SK-N-SH (cell line): ENCODE data around the gene DUSP16. TPM values are rescaled to one million over a fixed set of nuclear protein-coding genes. Genes with fewer than 3 reads are reported as not detected.

Experiments
- CTCF ChIA-PET: fragments of 300-600, 350-600 bp; formaldehyde crosslinking; extraction: SDS; loops from one replicate; lab custom pipeline; 2021; lab: Yijun Ruan, JAX
- POLR2A ChIA-PET: fragments of 350-600 bp; sonication (Branson Sonifier 250); formaldehyde crosslinking; extraction: SDS; loops from one replicate; lab custom pipeline; 2020; ENCODE audit warnings: antibody characterized with exemption, inconsistent platforms; lab: Yijun Ruan, JAX
- DNase-seq: peaks from one replicate; pipeline ENCODE4 v3.0.0; 2012
- H2AFZ ChIP-seq: fragments of 200-600 bp; sonication (generic); 2 replicates; pipeline ENCODE4 v1.8.1; 2016; ENCODE audit warnings: antibody characterized with exemption, mild to moderate bottlenecking, low read depth
- H3F3A ChIP-seq: fragments of 200-600 bp; sonication (generic); replicated peaks from 2 replicates; pipeline ENCODE3; 2016; ENCODE audit warnings: antibody characterized with exemption, mild to moderate bottlenecking; ENCODE audit not compliant: insufficient read depth
- H3K27ac ChIP-seq, 2 experiments: fragments of 200-500 bp in 1 of 2; fragments of 200-600 bp in 1 of 2; sonication (Bioruptor generic) in 1 of 2; sonication (generic), shearing (Covaris generic) in 1 of 2; 2 replicates each; pipeline versions ENCODE4 v1.5.1 to v1.6.1; 2014 to 2016; ENCODE audit warnings: low read depth in 2 of 2, inconsistent platforms in 1 of 2, low read length in 1 of 2, mild to moderate bottlenecking in 1 of 2, mixed read lengths in 1 of 2
- H3K27me3 ChIP-seq: fragments of 200-600 bp; sonication (generic), shearing (Covaris generic); 2 replicates; pipeline ENCODE4 v1.6.1; 2016; ENCODE audit warnings: mixed run types; ENCODE audit not compliant: insufficient read depth
- H3K36me3 ChIP-seq, 2 experiments: fragments of 200-500 bp in 1 of 2; fragments of 200-600 bp in 1 of 2; sonication (Bioruptor generic) in 1 of 2; sonication (generic) in 1 of 2; replicated peaks in 1 of 2; 2 replicates each; pipeline versions ENCODE3 to v1.5.1; 2014 to 2016; ENCODE audit warnings: low read length in 1 of 2, mild to moderate bottlenecking in 1 of 2; ENCODE audit not compliant: insufficient read depth in 2 of 2, control insufficient read depth in 1 of 2
- H3K4me1 ChIP-seq, 2 experiments: fragments of 200-500 bp in 1 of 2; fragments of 200-600 bp in 1 of 2; sonication (Bioruptor generic) in 1 of 2; sonication (generic), shearing (Covaris generic) in 1 of 2; 2 replicates each; pipeline versions ENCODE4 v1.5.1 to v1.6.1; 2014 to 2016; ENCODE audit warnings: low read depth in 1 of 2, low read length in 1 of 2, mixed run types in 1 of 2; ENCODE audit not compliant: insufficient read depth in 2 of 2, control insufficient read depth in 1 of 2
- H3K4me2 ChIP-seq: fragments of 200-600 bp; sonication (generic), shearing (Covaris generic); 2 replicates; pipeline ENCODE4 v1.6.1; 2017; ENCODE audit warnings: mixed run types
- H3K4me3 ChIP-seq, 2 experiments: fragments of 200-500 bp in 1 of 2; fragments of 200-600 bp in 1 of 2; sonication (Bioruptor generic) in 1 of 2; sonication (generic), shearing (Covaris generic) in 1 of 2; 2 replicates each; pipeline versions ENCODE4 v1.5.1 to v1.8.1; 2014 to 2016; ENCODE audit warnings: low read depth in 2 of 2, inconsistent platforms in 1 of 2, low read length in 1 of 2, mild to moderate bottlenecking in 1 of 2, mixed read lengths in 1 of 2, moderate library complexity in 1 of 2
- H3K79me2 ChIP-seq: fragments of 200-600 bp; sonication (generic); 2 replicates; pipeline ENCODE4 v1.8.1; 2017; ENCODE audit warnings: mild to moderate bottlenecking; ENCODE audit not compliant: insufficient read depth
- H3K9ac ChIP-seq: fragments of 200-600 bp; sonication (generic); 2 replicates; pipeline ENCODE4 v1.6.1; 2017; ENCODE audit warnings: mixed run types
- H3K9me2 ChIP-seq: fragments of 200-600 bp; sonication (generic); 2 replicates; pipeline ENCODE4 v1.6.1; 2017; ENCODE audit warnings: mixed run types
- H3K9me3 ChIP-seq: fragments of 200-600 bp; sonication (generic); 2 replicates; pipeline ENCODE4 v1.6.1; 2017; ENCODE audit warnings: mixed run types, mild to moderate bottlenecking, moderate library complexity
- H4K20me1 ChIP-seq: fragments of 200-600 bp; sonication (generic); 2 replicates; pipeline ENCODE4 v1.6.1; 2017; ENCODE audit warnings: mild to moderate bottlenecking, mixed run types; ENCODE audit not compliant: insufficient read depth
- CHD2 ChIP-seq: fragments of 150-350 bp; IDR thresholded peaks from 2 replicates; pipeline ENCODE4 v1.6.1; 2018; ENCODE audit warnings: low read length; ENCODE audit not compliant: partially characterized antibody
- CTCF ChIP-seq: fragments of 200-600 bp; sonication (generic); IDR thresholded peaks from 2 replicates; pipeline ENCODE4 v1.6.1; 2017; ENCODE audit warnings: antibody characterized with exemption, mild to moderate bottlenecking, moderate library complexity
- EP300 ChIP-seq, 2 experiments: IDR thresholded peaks; 2 replicates each; pipeline versions ENCODE4 v1.4.0 to v1.6.1; 2012; ENCODE audit warnings: borderline replicate concordance in 1 of 2, low read depth in 1 of 2, low read length in 1 of 2
- FOSL2 ChIP-seq: IDR thresholded peaks from 2 replicates; pipeline ENCODE4 v1.4.0; 2012; ENCODE audit warnings: low read depth, mild to moderate bottlenecking, moderate library complexity, borderline replicate concordance
- GABPA ChIP-seq: IDR thresholded peaks from 2 replicates; pipeline ENCODE4 v1.4.0; 2012; ENCODE audit warnings: low read depth, mild to moderate bottlenecking
- JUND ChIP-seq: IDR thresholded peaks from 2 replicates; pipeline ENCODE4 v1.4.0; 2012
- MEF2A ChIP-seq: IDR thresholded peaks from 2 replicates; pipeline ENCODE4 v1.4.0; 2012; ENCODE audit warnings: low read depth, borderline replicate concordance
- MXI1 ChIP-seq: IDR thresholded peaks from 2 replicates; pipeline ENCODE4 v1.6.1; 2012; ENCODE audit warnings: mild to moderate bottlenecking, low read depth, low read length, improper control_type of control experiment
- NRF1 ChIP-seq: IDR thresholded peaks from 2 replicates; pipeline ENCODE4 v1.6.1; 2012; ENCODE audit warnings: low read depth, mild to moderate bottlenecking, low read length
- POLR2AphosphoS5 ChIP-seq: IDR thresholded peaks from 2 replicates; pipeline ENCODE4 v1.6.1; 2012; ENCODE audit warnings: low read depth, low read length
- REST ChIP-seq: IDR thresholded peaks from 2 replicates; pipeline ENCODE4 v1.6.1; 2012; ENCODE audit warnings: mild to moderate bottlenecking, low read depth, low read length, moderate library complexity
- RFX5 ChIP-seq: IDR thresholded peaks from 2 replicates; pipeline ENCODE4 v1.6.1; 2012; ENCODE audit warnings: mild to moderate bottlenecking, improper control_type of control experiment, low read length
- SMC3 ChIP-seq: IDR thresholded peaks from 2 replicates; pipeline ENCODE4 v1.6.1; 2012; ENCODE audit warnings: low read depth, low read length, improper control_type of control experiment
- TAF1 ChIP-seq: IDR thresholded peaks from 2 replicates; pipeline ENCODE4 v1.6.1; 2012; ENCODE audit warnings: low read depth, mild to moderate bottlenecking, low read length, moderate library complexity, borderline replicate concordance
- TEAD4 ChIP-seq: IDR thresholded peaks from 2 replicates; pipeline ENCODE4 v1.4.0; 2012; ENCODE audit warnings: mild to moderate bottlenecking, borderline replicate concordance; ENCODE audit not compliant: insufficient read depth
- WGBS: methylation state at CpG from one replicate; pipeline ENCODE4 v1.1.6; 2017; ENCODE audit warnings: low lambda C conversion rate; 5-methylcytosine and 5-hydroxymethylcytosine counted together
- polyA plus RNA-seq, 3 experiments: library from polyadenylated mRNA; depleted of rRNA; stranded (reverse); fragments of >200 nt; gene quantifications; 2 replicates each; pipeline ENCODE4 v1.2.3, GENCODE V29; 2012
- TF ChIP-seq, protein P1 (sequence below): IDR thresholded peaks from 2 replicates; pipeline ENCODE4 v1.4.0; 2012; ENCODE audit warnings: low read depth, borderline replicate concordance

Gene DUSP16, protein sequence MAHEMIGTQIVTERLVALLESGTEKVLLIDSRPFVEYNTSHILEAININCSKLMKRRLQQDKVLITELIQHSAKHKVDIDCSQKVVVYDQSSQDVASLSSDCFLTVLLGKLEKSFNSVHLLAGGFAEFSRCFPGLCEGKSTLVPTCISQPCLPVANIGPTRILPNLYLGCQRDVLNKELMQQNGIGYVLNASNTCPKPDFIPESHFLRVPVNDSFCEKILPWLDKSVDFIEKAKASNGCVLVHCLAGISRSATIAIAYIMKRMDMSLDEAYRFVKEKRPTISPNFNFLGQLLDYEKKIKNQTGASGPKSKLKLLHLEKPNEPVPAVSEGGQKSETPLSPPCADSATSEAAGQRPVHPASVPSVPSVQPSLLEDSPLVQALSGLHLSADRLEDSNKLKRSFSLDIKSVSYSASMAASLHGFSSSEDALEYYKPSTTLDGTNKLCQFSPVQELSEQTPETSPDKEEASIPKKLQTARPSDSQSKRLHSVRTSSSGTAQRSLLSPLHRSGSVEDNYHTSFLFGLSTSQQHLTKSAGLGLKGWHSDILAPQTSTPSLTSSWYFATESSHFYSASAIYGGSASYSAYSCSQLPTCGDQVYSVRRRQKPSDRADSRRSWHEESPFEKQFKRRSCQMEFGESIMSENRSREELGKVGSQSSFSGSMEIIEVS
- 7.1 and 8.5 TPM in 2 replicates for polyA plus RNA-seq (2012; rRNA removed)
- 8.6 and 9.8 TPM in 2 replicates for polyA plus RNA-seq (2012; cell fraction: cytosol; rRNA removed)
- polyA plus RNA-seq (2012; cell fraction: nucleus; rRNA removed), result 5.0 and 7.1 TPM in 2 replicates

GRCh38 chr12:12562585-12563261 lies at the start of gene DUSP16:
Gene DUSP16 (minus strand): TSS chr12:12562863. CDS start chr12:12521098, 41,765 bp downstream.
- DNase-seq, result peak; percentile 95
- Histone ChIP-seq H4K20me1 (no peaks in the 10 kb centered on the region), H3F3A (peaks cover 12% of the 10 kb centered on the region), H3K9ac (peak within 1 kb of the TSS; percentile 98), H3K4me2 (peak within 1 kb of the TSS; percentile 88), H3K27me3 (no peaks in the 10 kb centered on the region), H3K9me2 (no peaks in the 10 kb centered on the region), H3K9me3 (no peaks in the 10 kb centered on the region), H3K36me3 (peaks cover 0 to 2% of the 10 kb centered on the region in 2 experiments), H3K27ac (peak within 1 kb of the TSS; percentile 94 to 96), H3K4me3 (peak within 1 kb of the TSS; percentile 75 to 93), H3K4me1 (peaks cover 8 to 17% of the 10 kb centered on the region in 2 experiments; a peak in 3 of 4 replicates), H2AFZ (peak within 1 kb of the TSS; percentile 78), H3K79me2 (peaks cover 44% of the 10 kb centered on the region)
- ChIA-PET POLR2A (interaction anchor here (0.6 to 1.2 kb wide), 3 partner anchors 56 to 163 kb away, joined by 3 read pairs; no protein-coding TSS in a partner anchor), CTCF (interaction anchor here (0.7 to 3.6 kb wide), 27 partner anchors 8 to 196 kb away, joined by 3 to 28 read pairs (median 4); no protein-coding TSS in a partner anchor)
- 0% methylated on average over 19 of the region's 59 CpGs for WGBS
- no peak for TF ChIP-seq REST
- peak; percentile 63; the same call in 1 of the 2 replicates for TF ChIP-seq TAF1
- peak; percentile 14; the same call in 1 of the 2 replicates for TF ChIP-seq GABPA
- TF ChIP-seq, protein P1, sequence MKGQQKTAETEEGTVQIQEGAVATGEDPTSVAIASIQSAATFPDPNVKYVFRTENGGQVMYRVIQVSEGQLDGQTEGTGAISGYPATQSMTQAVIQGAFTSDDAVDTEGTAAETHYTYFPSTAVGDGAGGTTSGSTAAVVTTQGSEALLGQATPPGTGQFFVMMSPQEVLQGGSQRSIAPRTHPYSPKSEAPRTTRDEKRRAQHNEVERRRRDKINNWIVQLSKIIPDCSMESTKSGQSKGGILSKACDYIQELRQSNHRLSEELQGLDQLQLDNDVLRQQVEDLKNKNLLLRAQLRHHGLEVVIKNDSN, result no peak
- TF ChIP-seq POLR2AphosphoS5, result 0 out of 2 replicates have a peak, but pooled peaks have one; percentile 20
- peak; percentile 8; the same call in 1 of the 2 replicates for TF ChIP-seq FOSL2
- TF ChIP-seq TEAD4, result 0 out of 2 replicates have a peak, but pooled peaks have one; percentile 13
- TF ChIP-seq EP300 (IDR thresholded peaks at IDR 0.05; ENCODE audit: borderline replicate concordance in 1 of 2, low read depth in 1 of 2, low read length in 1 of 2), result 0 out of 4 replicates have a peak, but pooled peaks of 1 of the 2 experiments have one; percentile 4
- TF ChIP-seq JUND, result 0 out of 2 replicates have a peak, but pooled peaks have one; percentile 22
- TF ChIP-seq MXI1, result peak; percentile 44; the same call in 1 of the 2 replicates
- TF ChIP-seq NRF1, result no peak
- peak; percentile 15 for TF ChIP-seq CHD2
- no peak; the same call in 1 of the 2 replicates for TF ChIP-seq RFX5
- TF ChIP-seq SMC3, result peak; percentile 11; the same call in 1 of the 2 replicates
- TF ChIP-seq MEF2A, result peak; percentile 95
- TF ChIP-seq CTCF, result no peak; the same call in 1 of the 2 replicates
